Lung (tissue), 13 donors: ENCODE data around the gene ZRANB1. TPM values are rescaled to one million over a fixed set of nuclear protein-coding genes. Genes with fewer than 3 reads are reported as not detected.
A peak's percentile ranks its signal among the peaks of the same experiment; 100 is the strongest.

Experiments
- ATAC-seq: fragments of 200-7000 bp; cut with Tn5 transposase; one replicate; pipeline ENCODE4 v1.9.1; 2020; ENCODE audit warnings: moderate number of reproducible peaks; ENCODE audit not compliant: insufficient read depth, low FRiP score
- DNase-seq, 3 donors: peaks; one replicate each; pipeline ENCODE4 v3.0.0-alpha.2; 2013 to 2017
- H3K27ac ChIP-seq, 2 donors: one replicate each; pipeline ENCODE4 v1.5.1; 2013; ENCODE audit warnings: mild to moderate bottlenecking in 2 of 2, moderate library complexity in 2 of 2, control low read depth in 1 of 2, inconsistent platforms in 1 of 2, low read depth in 1 of 2, low read length in 1 of 2
- H3K27me3 ChIP-seq, 3 donors: one replicate each; pipeline ENCODE4 v1.5.1; 2013; ENCODE audit warnings: low read length in 2 of 3; ENCODE audit not compliant: control insufficient read depth in 3 of 3, insufficient read depth in 3 of 3
- H3K36me3 ChIP-seq, 4 donors: one replicate each; pipeline ENCODE4 v1.5.1; 2013; ENCODE audit warnings: low read length in 4 of 4, mild to moderate bottlenecking in 1 of 4, moderate library complexity in 1 of 4; ENCODE audit not compliant: control insufficient read depth in 4 of 4, insufficient read depth in 4 of 4
- H3K4me1 ChIP-seq, 5 donors: one replicate each; pipeline ENCODE4 v1.5.1; 2013; ENCODE audit warnings: low read length in 5 of 5, mild to moderate bottlenecking in 2 of 5, moderate library complexity in 1 of 5; ENCODE audit not compliant: control insufficient read depth in 5 of 5, insufficient read depth in 5 of 5
- H3K4me3 ChIP-seq: one replicate; pipeline ENCODE4 v1.5.1; 2013; ENCODE audit warnings: mild to moderate bottlenecking, control low read depth, moderate library complexity
- H3K9ac ChIP-seq, 2 donors: one replicate each; pipeline ENCODE4 v1.5.1; 2013; ENCODE audit warnings: low read length in 2 of 2, control low read depth in 1 of 2; ENCODE audit not compliant: insufficient read depth in 1 of 2
- H3K9me3 ChIP-seq, 4 donors: one replicate each; pipeline ENCODE4 v1.5.1; 2013; ENCODE audit warnings: low read length in 3 of 4, mild to moderate bottlenecking in 1 of 4, moderate library complexity in 1 of 4; ENCODE audit not compliant: control insufficient read depth in 4 of 4, insufficient read depth in 3 of 4
- WGBS, 2 donors: extraction: QIAGEN DNeasy Blood & Tissue Kit; methylation state at CpG; one replicate each; pipeline ENCODE4 v1.1.7; 2013; 5-methylcytosine and 5-hydroxymethylcytosine counted together
- polyA plus RNA-seq, 2 donors: library from polyadenylated mRNA; stranded (reverse); fragments of 200-250 nt; gene quantifications; one replicate each; pipeline ENCODE4 v1.2.1, GENCODE V29; 2013
- small RNA-seq: library from RNA; depleted of rRNA; stranded (forward); fragments of <200 nt; gene quantifications from one replicate; pipeline ENCODE3, GENCODE V24; 2014; ENCODE audit warnings: low replicate concordance
- total RNA-seq, 2 donors: library from RNA; depleted of rRNA in 1 of 2; stranded (reverse); fragments of >200 nt in 1 of 2; gene quantifications; one replicate each; pipeline ENCODE4 v1.2.1, GENCODE V29; 2014 to 2021
- TF ChIP-seq, protein P1 (sequence below): IDR thresholded peaks from 2 replicates; pipeline ENCODE4 v1.5.1; 2012; ENCODE audit warnings: mild to moderate bottlenecking; ENCODE audit errors: control extremely low read depth, extremely low read depth
- donor health status: control.
- donor health status: control.
- donor health status: Bipolar disorder and iron deficiency.
- donor health status: healthy.
- donor health status: DM: yes; HTN: yes; CAD: no.

Gene ZRANB1
- total and polyA plus RNA-seq, 4 donors, result 6.3 to 45.5 (median 10.8) TPM

DNA sequence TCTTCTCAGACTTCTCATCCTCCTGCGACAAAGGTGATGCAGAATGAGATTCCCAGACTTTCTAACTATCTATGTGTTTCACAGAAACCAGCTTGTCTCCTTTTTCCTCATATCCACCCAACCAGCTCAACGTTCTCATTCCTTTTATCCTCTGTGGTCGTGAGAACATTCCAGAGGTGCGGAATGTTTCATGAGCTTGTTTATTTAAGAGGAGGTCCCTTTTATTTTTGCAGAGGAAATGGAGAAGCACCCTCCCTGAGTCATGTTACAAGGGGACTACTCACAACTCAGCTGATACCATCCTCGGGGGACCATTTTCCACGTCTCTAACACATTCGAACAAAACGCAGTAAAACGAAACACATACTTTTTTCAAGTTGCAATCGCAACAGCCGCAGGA lies 93.2 kb downstream of the ZRANB1 start:
- Histone ChIP-seq H3K9me3 (no peaks in the 10 kb centered on the region), H3K4me3 (no peak overlapping the region), H3K36me3 (peaks cover 0 to 12% (median 10%) of the 10 kb centered on the region in 4 donors), H3K9ac (no peak overlapping the region), H3K27ac (no peak overlapping the region), H3K4me1 (peaks cover 11 to 33% (median 26%) of the 10 kb centered on the region in 5 donors), H3K27me3 (no peaks in the 10 kb centered on the region)
- WGBS, 2 donors, result 61 to 77% methylated on average over 11 of the region's 11 CpGs
- no peak for ATAC-seq
- DNase-seq, result no peak
- TF ChIP-seq, protein P1, sequence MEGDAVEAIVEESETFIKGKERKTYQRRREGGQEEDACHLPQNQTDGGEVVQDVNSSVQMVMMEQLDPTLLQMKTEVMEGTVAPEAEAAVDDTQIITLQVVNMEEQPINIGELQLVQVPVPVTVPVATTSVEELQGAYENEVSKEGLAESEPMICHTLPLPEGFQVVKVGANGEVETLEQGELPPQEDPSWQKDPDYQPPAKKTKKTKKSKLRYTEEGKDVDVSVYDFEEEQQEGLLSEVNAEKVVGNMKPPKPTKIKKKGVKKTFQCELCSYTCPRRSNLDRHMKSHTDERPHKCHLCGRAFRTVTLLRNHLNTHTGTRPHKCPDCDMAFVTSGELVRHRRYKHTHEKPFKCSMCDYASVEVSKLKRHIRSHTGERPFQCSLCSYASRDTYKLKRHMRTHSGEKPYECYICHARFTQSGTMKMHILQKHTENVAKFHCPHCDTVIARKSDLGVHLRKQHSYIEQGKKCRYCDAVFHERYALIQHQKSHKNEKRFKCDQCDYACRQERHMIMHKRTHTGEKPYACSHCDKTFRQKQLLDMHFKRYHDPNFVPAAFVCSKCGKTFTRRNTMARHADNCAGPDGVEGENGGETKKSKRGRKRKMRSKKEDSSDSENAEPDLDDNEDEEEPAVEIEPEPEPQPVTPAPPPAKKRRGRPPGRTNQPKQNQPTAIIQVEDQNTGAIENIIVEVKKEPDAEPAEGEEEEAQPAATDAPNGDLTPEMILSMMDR, result no peak

DNA sequence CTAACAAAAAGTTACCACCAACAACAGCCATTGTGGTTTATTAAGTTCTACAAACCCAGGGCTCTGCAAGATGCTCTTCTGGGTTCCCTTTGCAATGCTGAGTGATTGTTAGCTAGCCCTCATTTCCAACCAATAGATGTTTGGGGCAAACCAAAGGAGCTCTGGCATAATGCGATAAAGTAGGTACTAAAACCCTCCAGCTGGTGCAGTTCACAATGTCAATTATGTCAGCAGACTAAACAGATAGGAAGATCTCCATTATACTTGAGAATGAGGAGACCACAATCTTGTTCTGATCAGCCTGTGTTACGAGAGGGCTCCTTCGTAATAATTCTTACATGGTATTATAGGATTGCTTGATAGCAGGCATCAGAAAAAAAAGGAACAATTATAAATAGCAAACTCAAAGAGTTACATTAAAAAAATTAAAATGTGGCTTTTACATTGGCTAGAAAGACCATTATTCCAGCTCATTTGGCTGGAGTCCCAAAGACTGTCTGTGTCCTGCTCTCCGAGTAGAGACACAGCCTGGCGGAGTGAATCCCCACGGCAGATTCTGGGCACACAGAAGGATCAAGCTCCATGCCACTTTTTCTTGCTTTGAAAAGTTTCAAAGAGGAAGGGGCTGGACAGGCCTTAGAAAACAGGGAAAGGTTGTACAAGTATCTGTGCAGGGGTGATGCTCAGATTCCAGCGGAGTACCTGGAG lies 93.8 kb downstream of the ZRANB1 start:
- no peaks in the 10 kb centered on the region for H3K27me3 ChIP-seq
- 74 to 82% methylated on average over 7 of the region's 7 CpGs for WGBS, 2 donors
- TF ChIP-seq, protein P1, result no peak
- H3K27ac ChIP-seq, result peak overlapping the region in 1 of 2 donors; percentile 42
- peaks cover 11 to 33% (median 21%) of the 10 kb centered on the region in 5 donors for H3K4me1 ChIP-seq
- H3K4me3 ChIP-seq, result no peak overlapping the region
- no peaks in the 10 kb centered on the region for H3K9me3 ChIP-seq
- peak in 2 of 3 donors; percentile 68 to 76 for DNase-seq
- H3K36me3 ChIP-seq, result peaks cover 0 to 12% (median 10%) of the 10 kb centered on the region in 4 donors
- no peak overlapping the region for H3K9ac ChIP-seq
- no peak for ATAC-seq

DNA sequence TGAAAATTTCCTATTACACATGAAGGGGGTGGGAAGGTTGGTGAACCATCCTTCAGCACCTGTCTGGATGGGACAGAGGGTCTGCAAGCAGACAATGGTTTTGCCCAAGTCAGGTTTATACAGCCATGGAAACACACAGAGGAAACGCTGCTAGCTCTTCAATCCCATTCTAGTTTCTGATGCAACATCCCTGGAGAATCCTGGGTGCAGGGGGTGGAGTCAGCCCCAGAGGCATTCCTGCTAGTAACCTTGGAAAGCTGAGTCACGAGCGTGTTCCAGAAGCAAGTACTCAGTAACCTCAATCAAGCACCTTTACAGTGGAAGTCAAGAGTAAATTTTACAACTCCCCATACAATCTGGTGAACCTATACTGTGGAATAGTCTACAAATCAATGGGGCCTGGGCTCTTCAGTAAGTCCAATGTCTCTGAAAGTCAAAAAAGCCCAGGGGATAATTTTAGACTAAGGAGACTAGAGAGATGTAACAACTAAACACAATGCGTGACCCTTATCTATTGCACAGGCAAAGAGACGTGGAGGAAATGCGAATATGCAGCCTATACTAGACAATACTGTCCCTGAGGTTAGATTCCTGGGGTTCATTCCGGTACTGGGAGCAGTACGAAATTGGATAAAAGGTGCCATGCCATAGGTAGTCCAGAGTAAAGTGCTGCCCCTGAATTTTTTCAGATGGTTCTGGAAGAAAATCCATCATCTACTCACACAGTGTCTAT lies 95.4 kb downstream of the ZRANB1 start:
- Histone ChIP-seq H3K4me3 (no peak overlapping the region), H3K9ac (no peak overlapping the region), H3K4me1 (peaks cover 11 to 37% (median 25%) of the 10 kb centered on the region in 5 donors), H3K27ac (peak overlapping the region in 1 of 2 donors; percentile 42), H3K36me3 (peaks cover 0 to 12% (median 11%) of the 10 kb centered on the region in 4 donors), H3K27me3 (no peaks in the 10 kb centered on the region), H3K9me3 (no peaks in the 10 kb centered on the region)
- TF ChIP-seq, protein P1, result no peak
- DNase-seq (no peak), ATAC-seq (no peak)
- 77 to 87% methylated on average over 8 of the region's 8 CpGs for WGBS, 2 donors

Small RNA genes lying within 50 kb of the gene (small RNA-seq; reads per million reads assigned to genes)
- gene MIR4296, result not detected

Other genes starting within 250 kb of the ZRANB1 start
- gene FAM53B, start 197.7 kb upstream of the ZRANB1 start, total RNA-seq, result 10 to 100 TPM; 21.0 to 45.4 TPM
- gene FAM53B, start 197.7 kb upstream of the ZRANB1 start, polyA plus RNA-seq, result 10 to 100 TPM; 14.6 to 15.3 TPM
- gene EEF1AKMT2, start 150.2 kb upstream of the ZRANB1 start, total RNA-seq, result 10 to 100 TPM; 15.1 to 37.9 TPM
- gene EEF1AKMT2, start 150.2 kb upstream of the ZRANB1 start, polyA plus RNA-seq, result 10 to 100 TPM in 1 of 2 donors, 1 to 10 TPM in 1; 9.0 to 16.8 TPM
- gene ABRAXAS2, start 140.3 kb upstream of the ZRANB1 start, total RNA-seq, result 10 to 100 TPM; 11.8 to 12.8 TPM
- 1 to 10 TPM; 5.3 to 9.1 TPM for gene ABRAXAS2, start 140.3 kb upstream of the ZRANB1 start, polyA plus RNA-seq
- gene CTBP2, start 218.4 kb downstream of the ZRANB1 start, total RNA-seq, result 10 to 100 TPM; 74.9 to 80.6 TPM
- 10 to 100 TPM; 19.2 to 51.6 TPM for gene CTBP2, start 218.4 kb downstream of the ZRANB1 start, polyA plus RNA-seq